ENCODE data around the gene BLNK. TPM values are rescaled to one million over a fixed set of nuclear protein-coding genes. Genes with fewer than 3 reads are reported as not detected.

The BLNK gene
- total and polyA plus RNA-seq, 2 of the 13 experiments (the other 11 are each of a cell fraction or from before 2014, with no cell fraction given) = not detected

- peak; percentile 94 for TF ChIP-seq CTCF (CRISPR knock-in tag; IDR thresholded peaks at IDR 0.05)
- no peak for TF ChIP-seq NFAT5 (CRISPR knock-in tag; IDR thresholded peaks at IDR 0.05)
- no peak for TF ChIP-seq SRY (CRISPR knock-in tag; IDR thresholded peaks at IDR 0.05)
- TF ChIP-seq MIXL1 (CRISPR knock-in tag; IDR thresholded peaks at IDR 0.05) = no peak
- no peak for TF ChIP-seq HDAC2 (CRISPR knock-in tag; IDR thresholded peaks at IDR 0.05)
- TF ChIP-seq HOXD1 (CRISPR knock-in tag; IDR thresholded peaks at IDR 0.05) = no peak
- no peak for TF ChIP-seq ZNF572 (CRISPR knock-in tag; IDR thresholded peaks at IDR 0.05)
- TF ChIP-seq ZNF598 (CRISPR knock-in tag; IDR thresholded peaks at IDR 0.05; ENCODE audit: borderline replicate concordance) = no peak
- TF ChIP-seq RELA (CRISPR knock-in tag; IDR thresholded peaks at IDR 0.05) = no peak
- TF ChIP-seq ZMYM2 (CRISPR knock-in tag; IDR thresholded peaks at IDR 0.05) = no peak
- TF ChIP-seq E2F1 (CRISPR knock-in tag; IDR thresholded peaks at IDR 0.05) = no peak
- no peak for TF ChIP-seq ZNF292 (CRISPR knock-in tag; IDR thresholded peaks at IDR 0.05; ENCODE audit: borderline replicate concordance, low read depth)
- TF ChIP-seq EED (CRISPR knock-in tag; IDR thresholded peaks at IDR 0.05) = no peak
- TF ChIP-seq GTF3A (CRISPR knock-in tag; conservative IDR thresholded peaks at IDR 0.05) = no peak
- no peak for TF ChIP-seq FOXJ3 (CRISPR knock-in tag; IDR thresholded peaks at IDR 0.05; ENCODE audit: borderline replicate concordance)
- 0 out of 2 replicates have a peak, but pooled peaks have one; percentile 55 for TF ChIP-seq SSRP1 (CRISPR knock-in tag; IDR thresholded peaks at IDR 0.05)
- no peak for TF ChIP-seq TBX2 (CRISPR knock-in tag; IDR thresholded peaks at IDR 0.05; ENCODE audit: borderline replicate concordance)
- TF ChIP-seq SP2 (CRISPR knock-in tag; IDR thresholded peaks at IDR 0.05) = no peak
- no peak for TF ChIP-seq TEF (CRISPR knock-in tag; IDR thresholded peaks at IDR 0.05)
- TF ChIP-seq CREM (IDR thresholded peaks at IDR 0.05) = peak; percentile 33; the same call in 1 of the 2 replicates
- TF ChIP-seq CREM (CRISPR knock-in tag; IDR thresholded peaks at IDR 0.05) = no peak
- TF ChIP-seq BATF2 (CRISPR knock-in tag; IDR thresholded peaks at IDR 0.05) = no peak
- no peak for TF ChIP-seq ZNF274 (CRISPR knock-in tag; IDR thresholded peaks at IDR 0.05)
Observed at GRCh38 chr10:96229568-96230030, 41.8 kb downstream of the BLNK start (continued).
